ENCODE measurements around the gene G3BP1.

GRCh38 chr5:151742870-151743294 lies 28.9 kb upstream of the G3BP1 start:
- TF ChIP-seq POLR2A (IDR thresholded peaks at IDR 0.05; ENCODE audit: low read length) (no peak), GATA1 (IDR thresholded peaks at IDR 0.05; ENCODE audit: low read depth, low read length) (no peak)
